Nucleus accumbens (tissue), 56 donors: ENCODE measurements around the gene LEAP2.

Experiments
- DNase-seq, 56 donors: peaks; one replicate each; lab custom pipeline; 2025; lab: John Stamatoyannopoulos, UW

Gene LEAP2, protein sequence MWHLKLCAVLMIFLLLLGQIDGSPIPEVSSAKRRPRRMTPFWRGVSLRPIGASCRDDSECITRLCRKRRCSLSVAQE

DNA sequence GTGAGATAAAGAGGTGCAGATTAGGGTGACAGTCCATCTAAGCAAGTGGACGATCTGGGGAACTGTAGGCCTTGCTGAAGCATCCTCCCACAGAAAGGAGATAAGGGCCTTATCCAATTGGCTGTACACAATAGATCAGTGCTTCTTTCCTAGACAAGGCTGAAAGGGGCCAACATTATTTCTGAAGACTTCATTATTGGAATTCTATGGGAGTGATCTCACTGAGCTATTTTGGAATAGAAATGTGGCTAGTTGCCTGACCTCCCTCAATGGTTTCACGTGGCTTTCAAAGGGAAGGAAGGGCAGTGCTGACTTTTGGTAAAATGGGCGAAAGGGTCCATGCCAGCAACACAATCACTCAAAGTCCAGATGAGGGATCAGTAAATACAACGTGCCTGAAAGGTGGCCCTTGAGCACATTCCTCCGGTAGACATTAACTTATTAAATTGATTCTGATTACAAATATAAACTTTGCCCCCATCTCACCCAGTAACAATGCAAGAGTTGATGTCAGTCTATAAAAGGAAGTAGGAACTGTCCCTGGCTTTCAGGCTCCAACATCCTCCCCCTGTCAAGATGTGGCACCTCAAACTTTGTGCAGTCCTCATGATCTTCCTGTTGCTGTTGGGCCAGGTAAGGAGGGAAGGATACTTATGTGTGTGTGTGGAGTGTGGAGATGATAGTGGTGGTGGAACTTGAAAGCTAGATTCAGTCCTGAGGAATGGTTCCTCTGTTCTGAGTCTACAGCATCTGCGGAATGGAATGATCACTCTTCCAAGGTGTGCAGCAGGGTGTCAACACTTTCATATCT is at the start of gene LEAP2:
TSS of gene LEAP2 (plus strand) at position 550 of the 811 bp plus-strand sequence. CDS start at position 577, 27 bp downstream.
- no peak for DNase-seq

DNA sequence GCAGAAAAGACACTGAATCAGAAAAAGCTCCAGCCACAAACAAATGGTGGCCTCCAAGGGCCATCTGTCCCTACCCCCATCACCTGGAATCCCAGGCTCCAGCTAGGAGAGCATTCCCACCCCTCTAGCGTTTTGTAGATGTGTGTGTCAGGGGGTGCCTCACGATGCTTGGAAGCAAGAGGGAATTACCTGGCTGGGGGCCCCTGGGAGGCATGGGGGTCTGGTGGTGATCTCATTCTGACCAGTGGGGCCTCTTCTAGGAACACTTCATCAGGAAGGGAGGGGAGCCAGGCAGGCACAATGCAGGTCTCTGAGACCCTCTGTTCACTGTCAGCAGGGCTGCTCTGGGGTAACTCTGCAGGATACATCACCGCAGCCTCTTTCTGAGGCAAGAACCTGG is 49.0 kb upstream of the LEAP2 start:
- no peak for DNase-seq

DNA sequence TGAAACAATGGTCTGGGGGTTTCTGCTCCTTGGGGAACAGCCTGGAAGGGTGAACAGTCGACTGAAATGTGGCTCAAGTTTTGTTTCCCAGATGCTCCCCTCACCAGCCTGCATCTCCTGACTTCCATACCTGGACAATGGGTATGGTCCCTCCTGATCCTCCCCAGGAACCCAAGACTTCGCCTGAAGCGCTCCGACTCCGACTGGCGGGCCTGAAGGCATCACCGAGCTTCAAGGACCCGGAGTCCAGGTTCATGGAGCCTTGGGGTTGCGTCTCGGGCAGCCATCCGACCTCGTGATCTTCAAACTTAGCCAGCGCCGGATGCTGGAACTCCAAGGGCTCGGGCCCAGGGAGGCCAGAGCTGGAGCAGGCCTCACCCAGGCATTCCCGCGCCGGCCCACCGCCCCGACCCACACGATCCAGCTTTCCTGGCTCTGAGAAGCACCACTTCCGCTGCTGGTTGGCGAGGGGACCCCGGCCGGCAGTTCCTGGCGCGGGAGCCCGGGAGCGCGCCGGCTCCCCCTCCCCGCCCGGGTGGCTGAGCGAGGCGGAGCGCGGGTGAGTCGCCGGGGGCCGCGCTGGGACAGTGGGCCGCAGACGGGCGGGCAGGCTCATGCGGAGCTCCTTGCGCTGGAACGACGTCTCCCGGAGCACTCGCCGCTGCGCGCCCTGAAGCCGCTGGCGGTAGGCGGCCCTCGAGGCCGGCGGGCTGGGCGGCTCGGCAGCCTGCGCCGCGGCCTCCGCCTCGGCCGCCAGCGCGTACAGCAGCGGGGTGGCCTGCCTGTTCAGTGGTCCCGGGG is 48.2 kb upstream of the LEAP2 start:
- no peak for DNase-seq

DNA sequence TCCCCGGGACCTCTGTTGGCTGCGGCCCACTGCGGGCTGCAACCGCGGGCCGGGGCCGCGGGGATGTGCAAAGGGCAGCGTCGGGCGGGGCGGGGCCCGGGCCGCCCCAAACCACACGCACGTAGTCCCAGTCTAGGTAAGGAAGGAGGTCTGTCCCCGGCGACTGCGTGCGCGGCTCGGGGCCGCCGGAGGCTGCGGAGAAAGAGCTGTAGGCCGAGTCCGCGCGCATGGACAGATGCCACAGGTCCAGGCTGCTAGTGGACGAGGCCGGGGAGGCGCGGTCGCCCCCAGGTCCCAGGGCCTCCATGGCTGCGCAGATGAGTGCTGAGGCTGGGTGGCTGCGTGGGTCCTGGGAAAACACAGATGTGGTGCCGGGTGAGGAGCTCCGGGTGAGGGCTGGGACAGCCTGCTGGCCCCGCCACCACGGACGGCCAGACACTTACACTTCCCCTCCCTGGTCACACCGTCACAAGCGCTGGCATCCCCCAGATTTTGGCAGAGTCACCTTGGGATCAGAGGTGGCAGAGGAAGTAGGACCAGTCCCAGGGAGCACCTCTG is 47.6 kb upstream of the LEAP2 start:
- no peak for DNase-seq

DNA sequence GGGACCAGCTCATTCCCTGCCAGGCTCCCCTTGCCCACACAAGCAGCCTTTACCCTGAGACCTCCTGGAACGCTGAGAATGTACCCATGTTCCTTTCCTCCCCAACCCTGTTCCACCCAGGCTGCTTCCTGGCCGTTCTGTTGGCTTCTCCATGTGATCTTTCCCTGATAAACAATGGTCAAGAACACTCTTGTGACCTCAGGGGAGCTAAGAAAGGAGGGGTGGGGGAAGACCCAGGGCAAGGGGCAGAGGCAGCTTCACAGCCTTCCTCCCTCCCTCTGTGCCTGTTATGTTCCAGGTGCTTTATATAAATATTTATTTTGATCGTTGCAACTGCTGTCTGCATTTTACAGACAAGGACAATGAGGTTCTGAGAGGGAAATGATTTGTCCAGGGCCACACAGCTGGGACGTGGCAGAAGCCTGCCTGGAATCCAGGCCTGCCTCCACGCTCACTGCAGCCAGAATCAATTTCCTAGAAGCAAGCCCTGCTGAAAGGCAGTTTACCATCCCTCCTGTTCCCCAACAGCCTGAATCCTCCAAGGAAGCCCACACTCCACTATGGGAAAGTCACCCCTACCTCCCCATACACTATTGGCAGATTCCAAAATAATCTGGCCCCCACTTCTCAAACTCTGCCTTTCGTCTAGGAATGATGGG is 46.9 kb upstream of the LEAP2 start:
- DNase-seq = no peak

DNA sequence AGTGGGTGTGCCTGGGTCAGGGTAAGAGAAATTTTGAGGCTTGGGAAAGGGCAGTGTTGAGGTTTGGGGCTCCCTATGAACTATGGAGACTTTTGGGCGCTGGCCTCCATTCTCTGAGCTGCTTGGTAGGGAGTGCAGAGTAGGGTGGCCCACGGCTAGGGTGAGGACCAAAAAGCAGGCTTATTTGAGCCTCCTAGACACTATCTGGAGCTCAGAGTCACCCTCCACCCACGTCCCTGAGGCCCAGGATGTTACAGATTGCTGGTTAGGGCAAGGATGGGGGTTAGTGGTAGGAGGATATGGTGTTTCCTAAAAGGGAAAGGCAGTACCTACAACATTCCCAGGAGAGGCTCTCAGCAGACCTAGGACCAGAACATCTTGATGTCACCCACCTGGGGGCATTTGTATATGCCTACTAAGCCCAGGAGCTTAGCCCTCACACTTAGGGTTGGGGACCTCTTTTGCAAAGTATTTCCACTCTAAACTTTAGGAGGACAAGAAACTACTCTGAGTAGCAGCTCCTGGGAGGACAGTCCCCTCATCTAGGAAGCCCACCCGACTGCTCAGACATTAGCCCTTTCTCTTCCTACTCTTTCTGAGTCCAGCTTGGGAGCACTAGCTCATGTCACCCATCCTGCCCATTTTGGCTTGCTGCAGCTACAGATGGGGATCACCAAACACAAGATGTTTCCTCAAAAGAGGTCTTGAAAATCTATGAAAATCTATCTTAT is 45.4 kb upstream of the LEAP2 start:
- DNase-seq = no peak

DNA sequence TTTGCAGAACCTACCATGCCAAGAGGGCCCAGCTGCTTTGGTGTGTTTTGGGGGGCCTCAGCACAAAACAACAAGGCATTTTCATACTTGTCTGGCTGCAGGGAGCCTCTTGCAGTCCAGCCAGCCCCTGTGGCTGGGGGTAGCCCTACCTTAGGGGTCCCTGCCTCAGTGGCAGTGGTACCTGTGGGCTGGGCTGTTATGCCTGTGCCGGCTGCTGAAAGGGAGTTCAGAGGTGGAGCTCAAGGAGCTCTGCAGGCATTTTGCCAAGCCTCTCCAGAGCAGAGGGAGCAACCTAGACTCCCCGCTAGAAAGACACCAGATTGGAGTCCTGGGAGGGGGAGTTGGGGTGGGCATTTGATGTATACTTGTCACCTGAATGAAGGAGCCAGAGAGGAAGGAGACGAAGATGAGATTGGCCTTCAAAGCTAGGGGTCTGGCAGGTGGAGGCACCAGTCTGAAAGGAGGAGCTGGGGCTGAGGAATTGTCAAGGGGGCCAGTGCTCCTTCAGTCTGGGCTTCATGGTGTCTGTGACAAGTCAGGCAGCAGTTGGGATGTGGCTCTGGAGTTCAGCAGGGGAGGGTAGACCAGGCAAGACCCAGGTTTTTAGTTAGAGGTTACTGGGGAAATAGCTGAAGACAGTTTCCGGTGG is 44.5 kb upstream of the LEAP2 start:
- DNase-seq = no peak

DNA sequence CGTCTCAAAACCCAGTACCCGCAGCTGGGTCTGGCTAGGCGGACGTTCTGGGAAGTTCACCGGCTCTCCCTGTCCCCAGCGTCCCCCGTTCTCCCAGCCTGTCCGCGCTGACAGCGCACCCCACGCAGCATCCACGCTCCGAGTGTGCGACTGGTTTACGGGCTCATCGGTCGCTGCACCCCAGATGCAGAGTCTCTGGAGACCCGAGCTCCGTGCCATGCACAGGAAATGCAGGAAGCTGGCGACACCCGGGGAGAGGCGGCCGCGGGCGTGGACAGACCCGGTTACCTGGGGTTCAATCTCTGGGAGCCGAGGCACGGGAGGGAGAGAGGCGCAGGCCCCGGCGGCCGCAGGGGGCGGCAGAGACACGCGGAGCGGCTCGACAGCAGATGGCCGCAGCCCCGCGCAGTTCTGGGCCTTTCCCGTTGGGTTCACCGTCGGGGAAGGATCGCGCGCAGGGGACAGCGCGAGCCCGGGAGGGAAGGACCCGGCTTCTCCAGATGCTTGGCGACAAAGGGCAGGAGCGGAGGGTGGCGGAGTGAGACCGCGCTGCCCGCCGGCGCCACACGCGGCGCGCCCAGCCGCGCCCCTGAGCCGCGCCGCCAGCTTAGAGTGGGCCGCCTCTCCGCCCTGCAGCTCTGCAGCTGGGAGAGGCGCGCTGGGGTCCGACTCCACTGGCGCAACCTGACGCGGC is 43.6 kb upstream of the LEAP2 start:
- DNase-seq = peak in 47 of 56 donors; percentile 20 to 81 (median 62)

DNA sequence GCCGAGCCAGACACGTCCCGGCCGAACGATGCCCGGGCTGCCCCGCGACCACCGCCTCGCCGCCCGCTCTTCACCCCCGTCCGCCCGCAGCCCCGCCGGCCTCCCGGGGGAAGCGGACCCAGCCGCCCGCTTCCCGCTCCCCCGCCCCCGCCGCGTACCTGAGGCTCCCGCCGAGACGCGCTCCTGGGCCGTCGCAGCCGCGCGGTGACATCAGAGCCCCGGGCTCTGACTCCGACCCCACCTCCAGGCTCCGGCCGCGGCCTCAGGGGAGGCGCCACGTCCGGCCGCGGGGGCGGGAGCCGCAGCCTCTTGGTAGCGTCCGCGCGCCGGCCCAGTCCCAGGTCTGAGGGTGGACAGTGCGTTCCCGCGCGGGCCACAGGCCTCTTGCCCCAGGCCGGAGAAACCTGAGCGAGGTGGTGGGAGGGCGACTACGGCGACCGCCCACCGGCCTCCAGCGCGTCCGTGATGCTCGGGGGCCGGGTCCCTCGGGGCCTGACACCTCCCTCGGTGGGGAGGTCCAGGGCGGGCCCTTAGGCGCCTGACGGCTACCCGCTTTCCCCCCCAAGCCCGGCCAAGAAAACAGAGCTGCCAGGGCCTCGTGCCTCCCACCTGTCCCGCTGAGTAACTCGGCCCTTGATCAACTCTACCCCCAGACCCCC is 42.9 kb upstream of the LEAP2 start, which contains the start of gene SHROOM1:
TSS of gene SHROOM1 (minus strand) at position 212 of the 659 bp plus-strand sequence. CDS start 4,507 bp downstream, outside the sequence.
- peak in 18 of 56 donors; percentile 14 to 65 (median 40) for DNase-seq

DNA sequence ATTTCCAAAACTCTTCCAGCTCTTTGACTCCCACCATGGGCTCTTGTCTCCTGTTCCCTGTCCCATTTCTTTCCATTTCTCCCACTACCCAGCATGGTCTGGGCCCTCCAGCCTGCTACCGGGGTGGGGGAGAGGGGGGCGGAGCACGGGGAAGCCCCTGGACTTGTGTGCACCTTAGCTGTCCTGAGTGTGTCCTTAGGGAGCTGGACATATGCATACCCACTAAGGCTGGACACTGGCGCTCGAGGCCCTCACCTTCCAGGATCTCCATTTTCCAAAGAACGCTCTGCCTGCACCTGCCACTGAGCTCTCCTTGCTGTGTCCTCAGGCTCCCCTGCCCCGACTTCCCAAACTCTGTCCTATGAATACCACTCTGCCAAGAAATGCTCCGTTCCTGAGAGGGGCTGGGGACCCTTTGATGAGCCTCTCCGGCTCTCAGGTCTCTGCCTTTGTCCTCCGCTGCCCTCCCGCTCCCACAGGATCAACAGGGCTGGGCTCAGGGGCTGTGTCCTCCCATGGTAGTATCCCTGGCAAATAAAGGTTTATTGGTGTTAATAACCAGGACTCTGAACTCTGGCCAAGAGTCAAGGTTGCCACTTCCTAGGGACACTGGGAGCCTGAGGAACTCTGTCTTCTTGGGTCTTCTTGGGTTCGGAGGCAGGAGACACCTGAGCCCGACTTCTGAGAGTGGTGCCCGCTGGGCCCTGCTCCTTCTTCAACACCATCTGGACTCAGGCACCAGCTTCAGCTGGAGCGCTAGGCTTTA is 42.2 kb upstream of the LEAP2 start:
- no peak for DNase-seq

DNA sequence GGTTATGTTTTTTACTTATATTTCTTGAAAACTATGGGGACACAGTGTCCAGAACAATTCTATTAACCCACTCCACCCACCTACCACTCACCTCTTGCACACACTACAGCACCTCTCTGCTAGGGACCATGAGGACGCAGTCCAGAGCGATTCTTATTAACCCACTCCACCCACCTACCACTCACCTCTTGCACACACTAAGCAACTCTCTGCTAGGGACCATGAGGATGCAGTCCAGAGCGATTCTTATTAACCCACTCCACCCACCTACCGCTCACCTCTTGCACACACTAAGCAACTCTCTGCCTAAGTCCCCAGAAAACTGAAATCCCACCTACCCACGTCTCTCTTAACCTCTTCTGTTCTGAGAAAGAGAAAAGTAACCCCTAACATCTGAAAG is 40.9 kb upstream of the LEAP2 start:
- DNase-seq = no peak

DNA sequence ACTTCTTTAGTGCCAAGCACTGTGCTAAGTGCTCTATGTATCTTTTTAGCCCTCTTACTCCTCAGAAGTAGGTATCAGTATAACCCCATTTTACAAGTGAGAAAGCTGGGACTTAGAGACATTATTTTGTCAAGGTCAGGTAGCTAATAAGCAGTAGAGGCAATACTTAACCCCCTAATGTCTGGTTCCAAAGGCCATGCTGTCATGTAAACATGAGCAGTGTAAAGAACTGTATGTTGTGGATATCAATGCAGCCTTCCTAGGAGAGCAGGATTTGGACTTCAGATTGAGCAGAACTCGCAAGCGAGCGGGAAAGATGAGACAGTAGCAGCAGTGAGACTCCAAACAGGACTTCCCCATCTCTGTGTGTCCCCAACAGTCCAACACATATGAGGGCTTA is 39.4 kb upstream of the LEAP2 start:
- DNase-seq = no peak

DNA sequence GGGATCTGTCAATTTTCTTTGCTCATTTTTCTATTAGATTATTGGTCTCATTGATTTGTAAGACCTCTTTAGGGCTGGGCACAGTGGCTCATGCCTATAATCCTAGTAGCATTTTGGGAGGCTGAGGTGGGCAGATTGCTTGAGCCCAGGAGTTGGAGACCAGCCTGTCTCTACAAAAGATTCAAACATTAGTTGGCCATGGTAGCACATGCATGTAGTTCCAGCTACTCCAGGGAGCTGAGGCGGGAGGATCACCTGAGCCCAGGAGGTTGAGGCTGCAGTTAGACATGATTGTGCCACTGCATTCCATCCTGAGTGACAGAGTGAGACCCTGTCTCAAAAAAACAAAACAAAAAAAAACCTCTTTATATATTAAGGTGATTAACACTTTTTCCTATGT is 36.6 kb upstream of the LEAP2 start:
- no peak for DNase-seq

DNA sequence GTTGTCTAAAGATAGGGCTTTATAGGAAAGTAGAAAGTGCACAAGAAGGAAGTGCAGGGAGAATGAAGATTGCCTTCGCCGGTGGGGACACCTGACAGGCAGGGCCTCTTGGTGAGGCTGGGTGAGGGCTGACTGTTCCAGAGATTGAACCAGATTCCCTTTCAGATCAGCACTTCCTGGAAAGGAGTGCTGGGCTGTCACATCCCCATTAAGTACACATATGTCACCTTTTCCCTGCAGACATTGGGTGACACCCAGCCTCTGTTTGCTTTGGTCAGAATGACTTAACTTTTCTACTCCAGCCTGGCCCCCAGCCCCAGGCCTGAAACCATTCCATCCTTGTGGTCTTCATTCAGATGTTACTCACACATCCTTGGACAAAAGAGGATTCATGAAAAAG is 35.6 kb upstream of the LEAP2 start:
- DNase-seq = no peak

DNA sequence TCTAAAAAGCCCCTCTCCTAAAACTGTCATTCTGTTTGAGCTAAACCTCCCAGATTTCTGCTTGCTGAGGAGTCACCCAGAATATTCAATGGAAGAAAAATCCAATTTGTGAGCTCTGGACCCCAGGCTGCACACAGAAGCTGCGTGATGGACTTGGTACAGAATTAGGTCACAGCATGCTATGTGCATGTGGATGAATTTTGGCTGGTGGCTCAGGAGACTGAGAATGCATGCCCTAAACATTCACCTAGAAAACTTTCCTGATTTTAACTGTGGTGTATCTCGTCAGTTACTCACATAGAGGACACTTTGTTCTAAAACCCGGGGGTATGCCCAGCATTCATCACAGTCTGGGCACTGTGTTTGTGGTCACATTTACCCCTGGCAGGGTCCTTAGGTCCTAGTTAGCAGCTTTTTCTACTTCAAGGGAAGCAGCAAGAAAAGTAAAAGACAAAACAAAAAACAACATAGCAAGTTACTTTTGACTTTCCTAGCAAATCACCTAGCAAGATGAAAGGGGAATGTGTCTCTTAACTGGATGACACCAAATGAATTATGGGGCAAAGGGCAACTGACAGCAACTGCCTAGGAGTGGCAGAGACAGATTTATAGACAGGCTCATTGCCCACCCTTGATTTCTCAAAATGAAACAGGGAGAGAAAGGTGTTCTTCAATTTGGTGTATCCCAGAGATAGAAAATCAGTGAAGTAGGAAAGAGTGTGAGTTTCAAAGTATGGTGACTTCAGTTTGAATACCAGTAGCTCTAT is 34.8 kb upstream of the LEAP2 start:
- DNase-seq = peak in 2 of 56 donors; percentile 6 to 28

DNA sequence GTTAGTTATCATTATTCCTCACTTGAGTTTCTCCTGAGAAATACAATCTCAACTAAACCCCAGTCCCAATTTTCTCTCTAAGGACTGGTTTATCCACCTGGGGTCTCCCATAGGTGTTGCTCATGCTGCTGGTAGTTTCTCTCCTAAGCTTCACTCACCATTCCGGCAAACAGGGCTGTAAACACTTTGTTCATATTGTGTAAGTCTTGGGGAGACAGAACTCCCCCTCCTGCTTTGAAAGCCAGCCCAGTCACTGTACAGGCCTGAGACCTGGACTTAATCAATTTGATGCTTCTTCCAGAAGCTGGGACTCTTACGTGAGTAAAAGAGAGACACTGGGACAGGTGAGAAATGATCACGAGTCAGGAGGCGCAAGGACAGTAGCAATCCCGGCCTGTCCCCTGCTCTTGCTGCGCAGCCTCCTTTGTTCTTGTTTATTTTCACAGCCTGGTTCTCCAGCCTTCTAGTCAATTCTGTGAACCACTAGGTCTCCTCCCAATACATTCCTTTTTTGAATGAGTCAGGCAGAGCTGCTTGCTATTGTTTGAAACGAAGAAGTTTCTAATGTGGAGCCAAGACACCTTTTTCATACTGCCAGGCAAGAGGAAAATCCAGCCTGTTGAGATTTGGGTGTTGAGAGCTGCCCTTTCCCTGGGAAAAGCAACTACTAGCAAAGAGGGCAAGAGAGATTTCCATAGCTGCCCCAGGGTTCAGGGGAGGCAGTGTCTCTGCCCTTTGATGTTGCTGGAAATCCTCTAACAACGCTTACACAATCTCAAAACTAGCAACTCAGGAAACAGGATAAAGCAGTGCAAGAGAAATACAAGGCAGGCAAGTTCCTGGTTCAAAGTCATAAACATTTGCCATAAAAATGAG is 33.8 kb upstream of the LEAP2 start:
- no peak for DNase-seq
